Keratinocyte (primary cell): ENCODE results near the gene FGF5. TPM values are rescaled to one million over a fixed set of nuclear protein-coding genes. Genes with fewer than 3 reads are reported as not detected.

Source experiments
- DNase-seq: peaks from one replicate; pipeline ENCODE4 v3.0.0-alpha.2; 2011; ENCODE audit warnings: low read depth, missing footprints, low spot score
- FAIRE-seq: peaks from 2 replicates; lab custom pipeline; 2011; peaks lifted over from hg19 to GRCh38; lab: Jason Lieb, UNC
- H2AFZ ChIP-seq: 2 replicates; pipeline ENCODE4 v1.6.0; 2012; ENCODE audit warnings: low read length, control low read depth, inconsistent platforms; ENCODE audit not compliant: control insufficient read depth
- H3K27ac ChIP-seq: 2 replicates; pipeline ENCODE4 v1.5.1; 2011; ENCODE audit warnings: low read length; ENCODE audit not compliant: control insufficient read depth, insufficient read depth
- H3K27me3 ChIP-seq: 3 replicates; pipeline ENCODE4 v1.6.0; 2011; ENCODE audit warnings: low read length; ENCODE audit not compliant: control insufficient read depth, insufficient read depth; ENCODE audit errors: extremely low read depth
- H3K36me3 ChIP-seq, 2 experiments: 2 replicates in 1 of 2; 3 replicates in 1 of 2; pipeline ENCODE4 v1.5.1; 2011; ENCODE audit warnings: low read length in 2 of 2, mild to moderate bottlenecking in 1 of 2; ENCODE audit not compliant: control insufficient read depth in 2 of 2, insufficient read depth in 2 of 2; ENCODE audit errors: extremely low read depth in 1 of 2
- H3K4me1 ChIP-seq: 3 replicates; pipeline ENCODE4 v1.5.1; 2011; ENCODE audit warnings: low read length; ENCODE audit not compliant: control insufficient read depth, insufficient read depth; ENCODE audit errors: extremely low read depth
- H3K4me2 ChIP-seq: 3 replicates; pipeline ENCODE4 v1.6.0; 2011; ENCODE audit warnings: low read depth, low read length; ENCODE audit not compliant: control insufficient read depth, insufficient read depth; ENCODE audit errors: extremely low read depth
- H3K4me3 ChIP-seq, 3 experiments: fragments of 200-600 bp in 1 of 3; sonication (generic) in 1 of 3; 2 replicates in 2 of 3; 3 replicates in 1 of 3; pipeline ENCODE4 v1.5.1; 2011 to 2016; ENCODE audit warnings: low read length in 3 of 3, mild to moderate bottlenecking in 3 of 3, control low read depth in 2 of 3, inconsistent platforms in 1 of 3, low read depth in 1 of 3, mixed read lengths in 1 of 3, mixed run types in 1 of 3, moderate library complexity in 1 of 3; ENCODE audit not compliant: control insufficient read depth in 2 of 3, insufficient read depth in 2 of 3; ENCODE audit errors: extremely low read depth in 1 of 3
- H3K79me2 ChIP-seq: 2 replicates; pipeline ENCODE4 v1.6.0; 2012; ENCODE audit warnings: low read length; ENCODE audit not compliant: control insufficient read depth, insufficient read depth
- H3K9ac ChIP-seq: 3 replicates; pipeline ENCODE4 v1.6.0; 2011; ENCODE audit warnings: low read length; ENCODE audit not compliant: control insufficient read depth, insufficient read depth; ENCODE audit errors: extremely low read depth
- H3K9me1 ChIP-seq: 3 replicates; pipeline ENCODE4 v1.6.0; 2011; ENCODE audit warnings: low read length; ENCODE audit not compliant: control insufficient read depth, insufficient read depth; ENCODE audit errors: extremely low read depth
- H3K9me3 ChIP-seq: 2 replicates; pipeline ENCODE4 v1.5.1; 2012; ENCODE audit warnings: low read depth, low read length; ENCODE audit not compliant: control insufficient read depth
- H4K20me1 ChIP-seq: 3 replicates; pipeline ENCODE4 v1.6.0; 2011; ENCODE audit warnings: low read length; ENCODE audit not compliant: control insufficient read depth, insufficient read depth; ENCODE audit errors: extremely low read depth
- CTCF ChIP-seq, 3 experiments: IDR thresholded peaks in 1 of 3; conservative IDR thresholded peaks in 1 of 3; optimal IDR thresholded peaks in 1 of 3; 2 replicates in 2 of 3; 3 replicates in 1 of 3; pipeline versions ENCODE3 to v1.5.1; 2011; ENCODE audit warnings: low read length in 3 of 3, mild to moderate bottlenecking in 3 of 3, moderate library complexity in 2 of 3, control low read depth in 1 of 3, inconsistent platforms in 1 of 3; ENCODE audit not compliant: insufficient read depth in 2 of 3; ENCODE audit errors: extremely low read depth in 1 of 3
- EZH2 ChIP-seq: IDR thresholded peaks from one replicate; pipeline ENCODE4 v1.6.1; 2012; ENCODE audit warnings: inconsistent platforms, mild to moderate bottlenecking, low read length, moderate library complexity
- dilution Hi-C: fragments of 300-500 bp; cut with MboI; formaldehyde crosslinking; loops from one replicate; pipeline ENCODE4 v1.7.0; 2020; ENCODE audit warnings: low sequenced_read_pairs; ENCODE audit not compliant: extremely low pct_ligation_motif_present
- polyA plus RNA-seq, 5 experiments: library from polyadenylated mRNA; depleted of rRNA in 3 of 5; stranded (reverse) in 3 of 5; stranded (forward) in 1 of 5; unstranded in 1 of 5; fragments of >200 nt; gene quantifications; 1 replicate in 1 of 5; 2 replicates in 3 of 5; 3 replicates in 1 of 5; pipeline versions ENCODE4 v1.2.1 to v1.2.3, GENCODE V29; 2011 to 2012; ENCODE audit warnings: missing spikeins in 2 of 5, low read depth in 1 of 5, low replicate concordance in 1 of 5

FGF5 gene
- polyA plus RNA-seq, 1 donor (not counting 4 experiments of a cell fraction or from before 2014, with no cell fraction given): 3.9 TPM

- H2AFZ ChIP-seq: no peak overlapping the region
- H3K4me3 ChIP-seq: no peak overlapping the region
- no peak overlapping the region for H3K4me2 ChIP-seq
- H3K36me3 ChIP-seq: no peaks in the 10 kb centered on the region
- H3K79me2 ChIP-seq: no peaks in the 10 kb centered on the region
- no peak overlapping the region for H3K9ac ChIP-seq
- peaks cover under 1% of the 10 kb centered on the region for H3K4me1 ChIP-seq
- no peak overlapping the region for H3K27ac ChIP-seq
- DNase-seq (no peak), FAIRE-seq (no peak)
- no peaks in the 10 kb centered on the region for H3K9me1 ChIP-seq
- H3K27me3 ChIP-seq: peaks cover 17% of the 10 kb centered on the region
- no peak for TF ChIP-seq CTCF (optimal IDR thresholded peaks at IDR 0.05 in 1 of 3, IDR thresholded peaks at IDR 0.05 in 1 of 3, conservative IDR thresholded peaks at IDR 0.05 in 1 of 3; ENCODE audit: extremely low read depth in 1 of 3, insufficient read depth in 2 of 3, low read length in 3 of 3)
- TF ChIP-seq EZH2: no peak
- no peaks in the 10 kb centered on the region for H4K20me1 ChIP-seq
- dilution Hi-C loops: no loop called here
- H3K9me3 ChIP-seq: no peaks in the 10 kb centered on the region
These were observed 45.8 kb upstream of the FGF5 start for GRCh38 chr4:80220711-80221110.

- H3K27ac ChIP-seq: no peak overlapping the region
- TF ChIP-seq EZH2: no peak
- TF ChIP-seq CTCF (optimal IDR thresholded peaks at IDR 0.05 in 1 of 3, IDR thresholded peaks at IDR 0.05 in 1 of 3, conservative IDR thresholded peaks at IDR 0.05 in 1 of 3; ENCODE audit: extremely low read depth in 1 of 3, insufficient read depth in 2 of 3, low read length in 3 of 3): peak in 1 of 3 experiments; percentile 6
- no peak overlapping the region for H3K4me3 ChIP-seq
- H3K36me3 ChIP-seq: no peaks in the 10 kb centered on the region
- H3K9me3 ChIP-seq: no peaks in the 10 kb centered on the region
- H4K20me1 ChIP-seq: no peaks in the 10 kb centered on the region
- no peak for FAIRE-seq
- H3K4me2 ChIP-seq: no peak overlapping the region
- dilution Hi-C loops: no loop called here
- H3K9ac ChIP-seq: no peak overlapping the region
- H3K9me1 ChIP-seq: no peaks in the 10 kb centered on the region
- no peak overlapping the region for H2AFZ ChIP-seq
- H3K79me2 ChIP-seq: no peaks in the 10 kb centered on the region
- peaks cover 17% of the 10 kb centered on the region for H3K27me3 ChIP-seq
- peaks cover 2% of the 10 kb centered on the region for H3K4me1 ChIP-seq
- DNase-seq: no peak
These were observed 45.3 kb upstream of the FGF5 start for GRCh38 chr4:80221161-80221560.
